ENCODE data around the gene PLD3.

The PLD3 gene

DNA sequence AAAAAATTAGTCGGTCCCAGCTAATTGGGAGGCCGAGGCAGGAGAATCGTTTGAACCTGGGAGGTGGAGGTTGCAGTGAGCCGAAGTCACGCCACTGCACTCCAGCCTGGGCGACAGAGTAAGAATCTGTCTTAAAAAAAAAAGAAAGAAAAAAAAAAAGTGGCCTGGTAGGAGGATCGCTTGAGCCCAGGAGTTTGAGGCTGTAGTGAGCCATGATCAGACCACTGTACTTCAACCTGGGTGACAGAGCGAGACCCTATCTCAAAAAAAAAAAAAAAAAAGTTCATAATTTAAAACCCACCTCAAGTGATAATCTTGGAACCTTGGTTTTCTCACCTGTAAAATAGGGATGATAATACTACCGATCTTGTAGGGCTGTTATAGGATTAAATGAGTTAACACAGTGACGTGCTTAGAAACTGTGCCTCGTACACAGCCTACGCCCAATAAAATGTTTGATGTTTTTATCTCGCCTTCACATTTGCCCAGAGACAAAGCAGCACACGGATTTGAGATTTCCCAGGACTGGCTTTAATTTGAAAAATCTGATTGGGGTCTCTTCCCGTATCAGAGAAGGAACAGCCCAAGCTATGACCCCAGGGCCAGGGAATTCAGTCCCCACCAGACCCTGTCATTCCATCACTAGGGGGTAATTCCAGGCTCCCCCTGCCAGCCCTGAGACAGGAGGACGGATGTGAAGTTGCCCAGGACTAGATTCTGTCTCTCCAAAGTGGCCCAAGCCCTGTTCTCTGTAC is 73.7 kb downstream of the PLD3 start:
- Histone ChIP-seq H4K8ac (ENCODE audit: low read depth, low read length) (no peak overlapping the region), H2BK12ac (ENCODE audit: low read length) (no peak overlapping the region), H3K27me3 (ENCODE audit: control insufficient read depth in 3 of 3, insufficient read depth in 3 of 3, low read depth in 1 of 3, low read length in 3 of 3) (no peaks in the 10 kb centered on the region), H3K18ac (ENCODE audit: low read length) (no peak overlapping the region), H3K4ac (ENCODE audit: low read length) (no peak overlapping the region), H2BK120ac (ENCODE audit: low read depth, low read length) (no peak overlapping the region), H3K36me3 (replicated peaks in 1 of 2; ENCODE audit: control insufficient read depth in 2 of 2, insufficient read depth in 2 of 2, low read length in 2 of 2) (peaks cover 1 to 14% of the 10 kb centered on the region in 2 donors), H3K79me1 (ENCODE audit: low read depth, low read length) (peaks cover 2% of the 10 kb centered on the region), H2BK15ac (ENCODE audit: low read length) (no peak overlapping the region), H3K9me3 (replicated peaks in 1 of 2; ENCODE audit: control insufficient read depth in 2 of 2, insufficient read depth in 1 of 2, low read depth in 1 of 2, low read length in 2 of 2) (no peaks in the 10 kb centered on the region), H3K4me1 (ENCODE audit: control insufficient read depth in 2 of 2, insufficient read depth in 1 of 2, low read depth in 1 of 2, low read length in 2 of 2) (peaks cover 6 to 8% of the 10 kb centered on the region in 2 donors), H3K14ac (ENCODE audit: low read length) (no peak overlapping the region), H3K9ac (ENCODE audit: low read depth, low read length, poor library complexity) (no peak overlapping the region), H3K23ac (ENCODE audit: low read depth, low read length, poor library complexity) (peak overlapping the region; percentile 76), H2AFZ (ENCODE audit: low read length) (no peak overlapping the region), H3K27ac (replicated peaks; ENCODE audit: low read length) (no peak overlapping the region), H3K4me3 (ENCODE audit: low read length in 2 of 2) (no peak overlapping the region), H3K4me2 (ENCODE audit: insufficient read depth, low read length, poor library complexity, severe bottlenecking) (no peak overlapping the region), H2AK5ac (ENCODE audit: low read depth, low read length) (peak overlapping the region; percentile 43), H2BK5ac (ENCODE audit: low read length) (no peak overlapping the region), H4K91ac (ENCODE audit: low read depth, low read length, poor library complexity) (no peak overlapping the region)
- no peak for DNase-seq (ENCODE audit: low spot score)
- no CpG with 5 or more reads among the region's 16 CpGs for WGBS, 2 donors (ENCODE audit: extremely low coverage in 2 of 2, insufficient read length in 2 of 2, insufficient replicate concordance in 1 of 2)

DNA sequence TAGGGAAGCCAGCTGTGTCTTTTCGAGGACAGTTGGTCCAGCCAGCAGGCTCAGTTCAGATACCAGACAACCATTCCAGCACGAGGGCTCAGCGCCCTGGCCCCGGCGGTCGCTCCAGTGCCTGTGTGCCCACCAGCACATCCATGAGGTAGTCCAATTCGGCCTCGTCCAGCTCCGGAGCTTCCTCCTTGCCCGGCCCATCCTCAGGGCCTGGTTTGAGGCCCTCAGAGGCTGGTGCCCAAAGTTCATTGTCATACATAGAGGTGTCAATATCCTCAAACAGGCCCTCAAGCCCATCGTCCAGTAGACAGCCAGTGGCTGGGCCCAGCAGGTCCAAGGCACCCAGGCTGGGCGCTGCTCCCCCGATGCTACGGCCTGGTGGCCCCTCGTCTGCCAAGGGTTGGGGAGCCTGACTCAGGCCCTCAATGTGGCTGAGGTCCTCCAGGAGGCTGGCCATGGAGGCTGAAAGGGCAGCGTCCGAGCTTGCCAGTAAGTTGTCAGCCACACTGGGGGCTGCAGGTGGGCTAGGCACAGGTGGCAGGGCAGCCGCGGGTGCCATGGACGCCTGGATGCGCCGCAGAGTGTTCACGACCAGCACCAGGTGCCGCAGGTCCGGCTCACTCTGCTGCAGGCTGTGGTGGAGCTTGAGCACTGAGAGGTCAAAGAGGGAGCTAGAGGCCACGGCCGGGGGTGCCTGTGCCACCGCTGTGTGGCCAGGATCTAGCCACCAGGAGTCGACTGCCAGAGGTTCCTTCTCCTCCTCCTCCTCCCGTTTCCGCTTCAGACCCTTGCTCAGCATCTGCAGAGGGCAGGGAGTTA is 74.5 kb downstream of the PLD3 start:
- Histone ChIP-seq H4K91ac (ENCODE audit: low read depth, low read length, poor library complexity) (peak overlapping the region; percentile 32), H3K23ac (ENCODE audit: low read depth, low read length, poor library complexity) (peak overlapping the region; percentile 76), H2BK120ac (ENCODE audit: low read depth, low read length) (no peak overlapping the region), H3K18ac (ENCODE audit: low read length) (peak overlapping the region; percentile 65), H3K4me1 (ENCODE audit: control insufficient read depth in 2 of 2, insufficient read depth in 1 of 2, low read depth in 1 of 2, low read length in 2 of 2) (peaks cover 3 to 5% of the 10 kb centered on the region in 2 donors), H3K27me3 (ENCODE audit: control insufficient read depth in 3 of 3, insufficient read depth in 3 of 3, low read depth in 1 of 3, low read length in 3 of 3) (no peaks in the 10 kb centered on the region), H2AK5ac (ENCODE audit: low read depth, low read length) (peak overlapping the region; percentile 43), H3K4ac (ENCODE audit: low read length) (no peak overlapping the region), H3K4me3 (ENCODE audit: low read length in 2 of 2) (no peak overlapping the region), H3K14ac (ENCODE audit: low read length) (no peak overlapping the region), H4K8ac (ENCODE audit: low read depth, low read length) (no peak overlapping the region), H2AFZ (ENCODE audit: low read length) (no peak overlapping the region), H2BK12ac (ENCODE audit: low read length) (peak overlapping the region; percentile 28), H3K4me2 (ENCODE audit: insufficient read depth, low read length, poor library complexity, severe bottlenecking) (no peak overlapping the region), H3K27ac (replicated peaks; ENCODE audit: low read length) (no peak overlapping the region), H3K9me3 (replicated peaks in 1 of 2; ENCODE audit: control insufficient read depth in 2 of 2, insufficient read depth in 1 of 2, low read depth in 1 of 2, low read length in 2 of 2) (no peaks in the 10 kb centered on the region), H3K36me3 (replicated peaks in 1 of 2; ENCODE audit: control insufficient read depth in 2 of 2, insufficient read depth in 2 of 2, low read length in 2 of 2) (peaks cover 1 to 14% of the 10 kb centered on the region in 2 donors), H3K79me1 (ENCODE audit: low read depth, low read length) (peaks cover 2% of the 10 kb centered on the region), H3K9ac (ENCODE audit: low read depth, low read length, poor library complexity) (peak overlapping the region; percentile 10), H2BK15ac (ENCODE audit: low read length) (peak overlapping the region; percentile 87), H2BK5ac (ENCODE audit: low read length) (no peak overlapping the region)
- WGBS, 2 donors (ENCODE audit: extremely low coverage in 2 of 2, insufficient read length in 2 of 2, insufficient replicate concordance in 1 of 2), result no CpG with 5 or more reads among the region's 31 CpGs
- DNase-seq (ENCODE audit: low spot score), result no peak

DNA sequence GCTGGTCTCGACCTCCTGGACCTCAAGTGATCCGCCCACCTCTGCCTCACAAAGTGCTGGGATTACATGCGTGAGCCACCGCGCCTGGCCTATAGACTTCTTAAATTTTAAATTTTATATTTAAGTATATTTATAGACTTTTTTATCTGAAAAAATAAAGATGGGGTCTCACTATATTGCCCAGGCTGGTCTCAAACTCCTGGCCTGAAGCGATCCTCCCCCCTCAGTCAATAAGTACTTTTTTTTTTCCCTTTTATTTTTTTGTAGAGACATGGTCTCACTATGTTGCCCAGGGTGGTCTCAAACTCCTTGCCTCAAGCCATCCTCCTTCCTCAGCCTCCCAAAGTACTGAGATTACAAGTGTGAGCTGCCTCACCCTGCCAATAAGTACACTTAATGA is 75.4 kb downstream of the PLD3 start:
- peaks cover 1 to 14% of the 10 kb centered on the region in 2 donors for H3K36me3 ChIP-seq (replicated peaks in 1 of 2; ENCODE audit: control insufficient read depth in 2 of 2, insufficient read depth in 2 of 2, low read length in 2 of 2)
- no peaks in the 10 kb centered on the region for H3K9me3 ChIP-seq (replicated peaks in 1 of 2; ENCODE audit: control insufficient read depth in 2 of 2, insufficient read depth in 1 of 2, low read depth in 1 of 2, low read length in 2 of 2)
- DNase-seq (ENCODE audit: low spot score), result no peak
- H3K79me1 ChIP-seq (ENCODE audit: low read depth, low read length), result peaks cover 2% of the 10 kb centered on the region
- H3K9ac ChIP-seq (ENCODE audit: low read depth, low read length, poor library complexity), result no peak overlapping the region
- no peaks in the 10 kb centered on the region for H3K27me3 ChIP-seq (ENCODE audit: control insufficient read depth in 3 of 3, insufficient read depth in 3 of 3, low read depth in 1 of 3, low read length in 3 of 3)
- H2BK15ac ChIP-seq (ENCODE audit: low read length), result no peak overlapping the region
- H2AFZ ChIP-seq (ENCODE audit: low read length), result no peak overlapping the region
- H2AK5ac ChIP-seq (ENCODE audit: low read depth, low read length), result no peak overlapping the region
- H3K4me3 ChIP-seq (ENCODE audit: low read length in 2 of 2), result no peak overlapping the region
- no peak overlapping the region for H3K4me2 ChIP-seq (ENCODE audit: insufficient read depth, low read length, poor library complexity, severe bottlenecking)
- no peak overlapping the region for H3K4ac ChIP-seq (ENCODE audit: low read length)
- H3K18ac ChIP-seq (ENCODE audit: low read length), result no peak overlapping the region
- H4K91ac ChIP-seq (ENCODE audit: low read depth, low read length, poor library complexity), result no peak overlapping the region
- no peak overlapping the region for H3K23ac ChIP-seq (ENCODE audit: low read depth, low read length, poor library complexity)
- no CpG with 5 or more reads among the region's 6 CpGs for WGBS, 2 donors (ENCODE audit: extremely low coverage in 2 of 2, insufficient read length in 2 of 2, insufficient replicate concordance in 1 of 2)
- peaks cover 3 to 5% of the 10 kb centered on the region in 2 donors for H3K4me1 ChIP-seq (ENCODE audit: control insufficient read depth in 2 of 2, insufficient read depth in 1 of 2, low read depth in 1 of 2, low read length in 2 of 2)
- H3K27ac ChIP-seq (replicated peaks; ENCODE audit: low read length), result no peak overlapping the region
- H2BK12ac ChIP-seq (ENCODE audit: low read length), result no peak overlapping the region
- H4K8ac ChIP-seq (ENCODE audit: low read depth, low read length), result no peak overlapping the region
- H2BK120ac ChIP-seq (ENCODE audit: low read depth, low read length), result no peak overlapping the region
- H2BK5ac ChIP-seq (ENCODE audit: low read length), result no peak overlapping the region
- no peak overlapping the region for H3K14ac ChIP-seq (ENCODE audit: low read length)
